GM23338 (cell line): ENCODE data around the gene C18orf32.

Experiments used
- CREB1 ChIP-seq: fragments of 250-450 bp; sonication (Bioruptor Pico); IDR thresholded peaks from 2 replicates; pipeline ENCODE4 v1.5.0; 2020; ENCODE audit warnings: low read depth, mild to moderate bottlenecking, moderate library complexity
- CTCF ChIP-seq, 2 experiments: fragments of 200-600 bp in 1 of 2; sonication (generic) in 1 of 2; conservative IDR thresholded peaks; 2 replicates each; pipeline versions ENCODE4 v1.5.1 to v1.6.1; 2016 to 2017; ENCODE audit warnings: antibody characterized with exemption in 2 of 2, low read depth in 2 of 2, mild to moderate bottlenecking in 2 of 2, moderate library complexity in 1 of 2
- ETS1 ChIP-seq: IDR thresholded peaks from 2 replicates; pipeline ENCODE4 v1.6.1; 2016; ENCODE audit warnings: antibody characterized with exemption
- EZH2 ChIP-seq: fragments of 200-600 bp; sonication (generic); IDR thresholded peaks from one replicate; pipeline ENCODE4 v1.8.0; 2017; ENCODE audit warnings: antibody characterized with exemption, mild to moderate bottlenecking, low read depth; ENCODE audit not compliant: unreplicated experiment
- EZH2phosphoT487 ChIP-seq: fragments of 200-600 bp; sonication (generic); IDR thresholded peaks from one replicate; pipeline ENCODE4 v1.8.1; 2018; ENCODE audit warnings: antibody characterized with exemption; ENCODE audit not compliant: unreplicated experiment
- JUNB ChIP-seq: IDR thresholded peaks from one replicate; pipeline ENCODE4 v1.6.1; 2016; ENCODE audit warnings: antibody characterized with exemption; ENCODE audit not compliant: unreplicated experiment
- NANOG ChIP-seq: IDR thresholded peaks from 2 replicates; pipeline ENCODE4 v1.6.1; 2016; ENCODE audit warnings: antibody characterized with exemption, borderline replicate concordance
- POLR2AphosphoS5 ChIP-seq: IDR thresholded peaks from 2 replicates; pipeline ENCODE4 v1.6.1; 2016; ENCODE audit warnings: antibody characterized with exemption, low read depth
- STAT1 ChIP-seq: IDR thresholded peaks from one replicate; pipeline ENCODE4 v1.6.1; 2016; ENCODE audit warnings: antibody characterized with exemption; ENCODE audit not compliant: unreplicated experiment
- ZNF114 ChIP-seq: fragments of 250-450 bp; sonication (Bioruptor Pico); IDR thresholded peaks from 2 replicates; pipeline ENCODE4 v1.5.0; 2020; ENCODE audit warnings: mild to moderate bottlenecking, moderate library complexity
- ZNF331 ChIP-seq: fragments of 250-450 bp; sonication (Bioruptor Pico); IDR thresholded peaks from 2 replicates; pipeline ENCODE4 v1.5.0; 2020; ENCODE audit warnings: low read depth, mild to moderate bottlenecking, moderate library complexity
- ZNF462 ChIP-seq: fragments of 250-450 bp; sonication (Bioruptor Pico); IDR thresholded peaks from 2 replicates; pipeline ENCODE4 v1.5.0; 2020; ENCODE audit warnings: mild to moderate bottlenecking, moderate library complexity
- TF ChIP-seq, protein P1 (sequence below): IDR thresholded peaks from one replicate; pipeline ENCODE4 v1.6.1; 2018; ENCODE audit warnings: antibody characterized with exemption; ENCODE audit not compliant: unreplicated experiment

GRCh38 chr18:49487711-49488310 lies 777 bp upstream of the C18orf32 start:
- no peak for TF ChIP-seq JUNB
- TF ChIP-seq CTCF (conservative IDR thresholded peaks at IDR 0.05; ENCODE audit: low read depth in 2 of 2), result no peak
- TF ChIP-seq POLR2AphosphoS5, result no peak
- TF ChIP-seq CREB1 (CRISPR knock-in tag), result no peak
- TF ChIP-seq EZH2, result no peak
- no peak for TF ChIP-seq NANOG
- no peak for TF ChIP-seq EZH2phosphoT487
- TF ChIP-seq, protein P1, sequence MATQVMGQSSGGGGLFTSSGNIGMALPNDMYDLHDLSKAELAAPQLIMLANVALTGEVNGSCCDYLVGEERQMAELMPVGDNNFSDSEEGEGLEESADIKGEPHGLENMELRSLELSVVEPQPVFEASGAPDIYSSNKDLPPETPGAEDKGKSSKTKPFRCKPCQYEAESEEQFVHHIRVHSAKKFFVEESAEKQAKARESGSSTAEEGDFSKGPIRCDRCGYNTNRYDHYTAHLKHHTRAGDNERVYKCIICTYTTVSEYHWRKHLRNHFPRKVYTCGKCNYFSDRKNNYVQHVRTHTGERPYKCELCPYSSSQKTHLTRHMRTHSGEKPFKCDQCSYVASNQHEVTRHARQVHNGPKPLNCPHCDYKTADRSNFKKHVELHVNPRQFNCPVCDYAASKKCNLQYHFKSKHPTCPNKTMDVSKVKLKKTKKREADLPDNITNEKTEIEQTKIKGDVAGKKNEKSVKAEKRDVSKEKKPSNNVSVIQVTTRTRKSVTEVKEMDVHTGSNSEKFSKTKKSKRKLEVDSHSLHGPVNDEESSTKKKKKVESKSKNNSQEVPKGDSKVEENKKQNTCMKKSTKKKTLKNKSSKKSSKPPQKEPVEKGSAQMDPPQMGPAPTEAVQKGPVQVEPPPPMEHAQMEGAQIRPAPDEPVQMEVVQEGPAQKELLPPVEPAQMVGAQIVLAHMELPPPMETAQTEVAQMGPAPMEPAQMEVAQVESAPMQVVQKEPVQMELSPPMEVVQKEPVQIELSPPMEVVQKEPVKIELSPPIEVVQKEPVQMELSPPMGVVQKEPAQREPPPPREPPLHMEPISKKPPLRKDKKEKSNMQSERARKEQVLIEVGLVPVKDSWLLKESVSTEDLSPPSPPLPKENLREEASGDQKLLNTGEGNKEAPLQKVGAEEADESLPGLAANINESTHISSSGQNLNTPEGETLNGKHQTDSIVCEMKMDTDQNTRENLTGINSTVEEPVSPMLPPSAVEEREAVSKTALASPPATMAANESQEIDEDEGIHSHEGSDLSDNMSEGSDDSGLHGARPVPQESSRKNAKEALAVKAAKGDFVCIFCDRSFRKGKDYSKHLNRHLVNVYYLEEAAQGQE, result no peak
- no peak for TF ChIP-seq ZNF462
- TF ChIP-seq ZNF331 (CRISPR knock-in tag), result no peak
- TF ChIP-seq ZNF114 (CRISPR knock-in tag), result no peak
- no peak for TF ChIP-seq ETS1
- no peak for TF ChIP-seq STAT1
